Sigmoid colon (tissue), 4 donors: Measurements from ENCODE around the gene TDRD3.

ENCODE experiments used
- EP300 ChIP-seq, 4 donors: sonication (generic); formaldehyde crosslinking; IDR thresholded peaks; one replicate each; pipeline ENCODE4 v1.6.1; 2017; ENCODE audit warnings: antibody characterized with exemption in 4 of 4
- POLR2A ChIP-seq, 2 donors: fragments of 450-650 bp; IDR thresholded peaks; one replicate each; pipeline ENCODE4 v1.6.1; 2016; ENCODE audit warnings: antibody characterized with exemption in 2 of 2, mild to moderate bottlenecking in 2 of 2, moderate library complexity in 2 of 2

GRCh38 chr13:60613080-60613479, 216.1 kb downstream of the TDRD3 start:
- TF ChIP-seq EP300 (IDR thresholded peaks at IDR 0.05) (no peak), POLR2A (IDR thresholded peaks at IDR 0.05) (no peak)
